CD14-positive monocyte (primary cell): ENCODE data around the gene PTPRN2. TPM values are rescaled to one million over a fixed set of nuclear protein-coding genes. Genes with fewer than 3 reads are reported as not detected.

ENCODE experiments used
- DNase-seq, 3 donors: peaks; one replicate each; pipeline ENCODE4 v3.0.0-alpha.2; 2011 to 2022
- H2AFZ ChIP-seq: 2 replicates; pipeline ENCODE4 v1.6.0; 2012; ENCODE audit warnings: mild to moderate bottlenecking, low read depth, low read length, inconsistent platforms; ENCODE audit not compliant: insufficient read depth, poor library complexity, severe bottlenecking
- H3K27ac ChIP-seq, 2 donors: 1 replicate in 1 of 2; 2 replicates in 1 of 2; pipeline ENCODE4 v1.5.1; 2012 to 2013; ENCODE audit warnings: low read length in 2 of 2, control low read depth in 1 of 2, inconsistent platforms in 1 of 2, low read depth in 1 of 2, mild to moderate bottlenecking in 1 of 2
- H3K27me3 ChIP-seq, 2 donors: one replicate each; pipeline versions ENCODE4 v1.6.0 to v1.6.1; 2011 to 2013; ENCODE audit warnings: low read length in 2 of 2; ENCODE audit not compliant: control insufficient read depth in 2 of 2, insufficient read depth in 2 of 2
- H3K36me3 ChIP-seq, 2 donors: replicated peaks in 1 of 2; 1 replicate in 1 of 2; 2 replicates in 1 of 2; pipeline versions ENCODE4 v1.5.1 to v1.6.1; 2012 to 2013; ENCODE audit warnings: low read length in 2 of 2, control low read depth in 1 of 2, inconsistent platforms in 1 of 2, mild to moderate bottlenecking in 1 of 2; ENCODE audit not compliant: insufficient read depth in 2 of 2, control insufficient read depth in 1 of 2
- H3K4me1 ChIP-seq, 2 donors: 1 replicate in 1 of 2; 2 replicates in 1 of 2; pipeline versions ENCODE4 v1.5.1 to v1.6.1; 2012 to 2013; ENCODE audit warnings: low read length in 2 of 2, control low read depth in 1 of 2, inconsistent platforms in 1 of 2, mild to moderate bottlenecking in 1 of 2, moderate library complexity in 1 of 2; ENCODE audit not compliant: insufficient read depth in 2 of 2, control insufficient read depth in 1 of 2
- H3K4me2 ChIP-seq: replicated peaks from 2 replicates; pipeline ENCODE3; 2012; ENCODE audit warnings: low read length, moderate library complexity, mild to moderate bottlenecking; ENCODE audit not compliant: poor library complexity, severe bottlenecking; ENCODE audit errors: extremely low read depth
- H3K4me3 ChIP-seq, 3 experiments: fragments of 200-600 bp in 1 of 3; sonication (generic) in 1 of 3; replicated peaks in 1 of 3; 1 replicate in 2 of 3; 2 replicates in 1 of 3; pipeline ENCODE4 v1.5.1; 2011 to 2013; ENCODE audit warnings: low read length in 3 of 3, mild to moderate bottlenecking in 3 of 3, control low read depth in 2 of 3, low read depth in 2 of 3, inconsistent platforms in 1 of 3, moderate library complexity in 1 of 3
- H3K79me2 ChIP-seq: 2 replicates; pipeline ENCODE4 v1.6.0; 2012; ENCODE audit warnings: mild to moderate bottlenecking, control low read depth, inconsistent platforms, low read length, moderate library complexity; ENCODE audit not compliant: insufficient read depth
- H3K9ac ChIP-seq: 2 replicates; pipeline ENCODE4 v1.6.0; 2017; ENCODE audit warnings: low read length, mild to moderate bottlenecking; ENCODE audit not compliant: insufficient read depth, poor library complexity, severe bottlenecking
- H3K9me3 ChIP-seq, 2 donors: replicated peaks in 1 of 2; 1 replicate in 1 of 2; 2 replicates in 1 of 2; pipeline versions ENCODE4 v1.5.1 to v1.6.1; 2012 to 2013; ENCODE audit warnings: low read length in 2 of 2, control low read depth in 1 of 2; ENCODE audit not compliant: control insufficient read depth in 1 of 2, insufficient read depth in 1 of 2
- H4K20me1 ChIP-seq: 2 replicates; pipeline ENCODE4 v1.6.0; 2012; ENCODE audit warnings: mild to moderate bottlenecking, low read length, control low read depth, moderate library complexity; ENCODE audit not compliant: insufficient read depth
- H3K27ac Mint-ChIP-seq, 7 donors: one replicate each; pipeline ENCODE4 v1.8.0; 2020; ENCODE audit warnings: mild to moderate bottlenecking in 7 of 7, mixed read lengths in 7 of 7, moderate library complexity in 6 of 7, inconsistent platforms in 2 of 7
- H3K27me3 Mint-ChIP-seq, 3 donors: one replicate each; pipeline ENCODE4 v1.8.0; 2021 to 2022; ENCODE audit warnings: low read depth in 3 of 3, mild to moderate bottlenecking in 3 of 3, mixed read lengths in 3 of 3, moderate library complexity in 3 of 3, inconsistent platforms in 1 of 3
- H3K36me3 Mint-ChIP-seq, 2 donors: one replicate each; pipeline ENCODE4 v1.8.0; 2020; ENCODE audit warnings: mixed read lengths in 2 of 2, inconsistent platforms in 1 of 2, mild to moderate bottlenecking in 1 of 2
- H3K4me1 Mint-ChIP-seq: one replicate; pipeline ENCODE4 v1.8.0; 2020; ENCODE audit warnings: mild to moderate bottlenecking, mixed read lengths
- H3K4me3 Mint-ChIP-seq, 2 donors: one replicate each; pipeline ENCODE4 v1.8.0; 2020; ENCODE audit warnings: mild to moderate bottlenecking in 2 of 2, mixed read lengths in 2 of 2, moderate library complexity in 1 of 2
- H3K9me3 Mint-ChIP-seq, 7 donors: one replicate each; pipeline ENCODE4 v1.8.0; 2020 to 2022; ENCODE audit warnings: mixed read lengths in 7 of 7, mild to moderate bottlenecking in 6 of 7, moderate library complexity in 6 of 7, inconsistent platforms in 2 of 7
- WGBS: methylation state at CpG from one replicate; pipeline ENCODE4 v1.1.5; 2013; ENCODE audit warnings: missing lambda C conversion rate; ENCODE audit not compliant: insufficient coverage; 5-methylcytosine and 5-hydroxymethylcytosine counted together
- intact Hi-C, 2 donors: fragments of 100-400 bp; cut with micrococcal nuclease; formaldehyde crosslinking; loops; one replicate each; pipeline versions ENCODE4 v1.15.0 to v1.15.1; 2023
- polyA plus RNA-seq, 3 donors: library from polyadenylated mRNA; depleted of rRNA in 1 of 3; unstranded in 2 of 3; stranded (reverse) in 1 of 3; fragments of 300-500 nt in 2 of 3; fragments of >200 nt in 1 of 3; fragmentation: Illumina TruSeq in 2 of 3; gene quantifications; 1 replicate in 2 of 3; 2 replicates in 1 of 3; pipeline ENCODE4 v1.2.3, GENCODE V29; 2012 to 2021
- TF ChIP-seq, protein P1 (sequence below): fragments of 200-600 bp; IDR thresholded peaks from one replicate; pipeline ENCODE4 v1.8.0; 2022; ENCODE audit warnings: antibody characterized with exemption, mild to moderate bottlenecking

The PTPRN2 gene
- polyA plus RNA-seq, 3 donors: 0.25 to 1.4 (median 0.97) TPM

GRCh38 chr7:157857578-157858075 is 730.0 kb downstream of the PTPRN2 start:
- no peak for DNase-seq
- Mint-ChIP-seq H3K9me3 (peaks cover 0 to 2% (median 0%) of the 10 kb centered on the region in 7 donors), H3K27ac (no peak overlapping the region), H3K27me3 (peaks cover 0 to 3% (median under 1%) of the 10 kb centered on the region in 3 donors), H3K4me3 (peak overlapping the region in 1 of 2 donors; percentile 26), H3K4me1 (peaks cover 50% of the 10 kb centered on the region), H3K36me3 (peaks cover 36 to 52% of the 10 kb centered on the region in 2 donors)
- H3K79me2 ChIP-seq: peaks cover 21% of the 10 kb centered on the region
- H3K9me3 ChIP-seq: no peaks in the 10 kb centered on the region
- no peak overlapping the region for H3K9ac ChIP-seq
- H3K4me2 ChIP-seq: no peak overlapping the region
- TF ChIP-seq, protein P1, sequence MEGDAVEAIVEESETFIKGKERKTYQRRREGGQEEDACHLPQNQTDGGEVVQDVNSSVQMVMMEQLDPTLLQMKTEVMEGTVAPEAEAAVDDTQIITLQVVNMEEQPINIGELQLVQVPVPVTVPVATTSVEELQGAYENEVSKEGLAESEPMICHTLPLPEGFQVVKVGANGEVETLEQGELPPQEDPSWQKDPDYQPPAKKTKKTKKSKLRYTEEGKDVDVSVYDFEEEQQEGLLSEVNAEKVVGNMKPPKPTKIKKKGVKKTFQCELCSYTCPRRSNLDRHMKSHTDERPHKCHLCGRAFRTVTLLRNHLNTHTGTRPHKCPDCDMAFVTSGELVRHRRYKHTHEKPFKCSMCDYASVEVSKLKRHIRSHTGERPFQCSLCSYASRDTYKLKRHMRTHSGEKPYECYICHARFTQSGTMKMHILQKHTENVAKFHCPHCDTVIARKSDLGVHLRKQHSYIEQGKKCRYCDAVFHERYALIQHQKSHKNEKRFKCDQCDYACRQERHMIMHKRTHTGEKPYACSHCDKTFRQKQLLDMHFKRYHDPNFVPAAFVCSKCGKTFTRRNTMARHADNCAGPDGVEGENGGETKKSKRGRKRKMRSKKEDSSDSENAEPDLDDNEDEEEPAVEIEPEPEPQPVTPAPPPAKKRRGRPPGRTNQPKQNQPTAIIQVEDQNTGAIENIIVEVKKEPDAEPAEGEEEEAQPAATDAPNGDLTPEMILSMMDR: no peak
- H2AFZ ChIP-seq: no peak overlapping the region
- H3K27me3 ChIP-seq: no peaks in the 10 kb centered on the region
- H3K36me3 ChIP-seq: peaks cover 28 to 36% of the 10 kb centered on the region in 2 donors
- H3K27ac ChIP-seq: no peak overlapping the region
- H3K4me3 ChIP-seq: no peak overlapping the region
- WGBS: 96% methylated on average over 16 of the region's 21 CpGs
- no peaks in the 10 kb centered on the region for H4K20me1 ChIP-seq
- intact Hi-C loops: loop anchor here in 1 of 2 donors (10.0 kb wide), 2 partner anchors 363 to 723 kb away; partner anchors contain the start of gene UBE3C
- H3K4me1 ChIP-seq: peaks cover 42 to 47% of the 10 kb centered on the region in 2 donors

GRCh38 chr7:157856873-157857577 is 730.6 kb downstream of the PTPRN2 start:
- Mint-ChIP-seq H3K4me3 (peak overlapping the region in 1 of 2 donors; percentile 95), H3K36me3 (peaks cover 30 to 46% of the 10 kb centered on the region in 2 donors), H3K27ac (no peak overlapping the region), H3K4me1 (peaks cover 56% of the 10 kb centered on the region), H3K27me3 (peaks cover 0 to 3% (median 0%) of the 10 kb centered on the region in 3 donors), H3K9me3 (peaks cover 0 to 2% (median 0%) of the 10 kb centered on the region in 7 donors)
- no peak overlapping the region for H3K27ac ChIP-seq
- 100% methylated on average over 3 of the region's 22 CpGs for WGBS
- H3K79me2 ChIP-seq: peaks cover 21% of the 10 kb centered on the region
- H3K4me2 ChIP-seq: no peak overlapping the region
- no peak overlapping the region for H3K9ac ChIP-seq
- TF ChIP-seq, protein P1: no peak
- peak overlapping the region in 1 of 3 experiments; percentile 89 for H3K4me3 ChIP-seq
- H3K27me3 ChIP-seq: no peaks in the 10 kb centered on the region
- intact Hi-C loops: loop anchor here in 1 of 2 donors (10.0 kb wide), 2 partner anchors 362 to 722 kb away; partner anchors contain the start of gene UBE3C
- DNase-seq: no peak
- H3K9me3 ChIP-seq: no peaks in the 10 kb centered on the region
- peaks cover 22 to 30% of the 10 kb centered on the region in 2 donors for H3K36me3 ChIP-seq
- no peaks in the 10 kb centered on the region for H4K20me1 ChIP-seq
- peaks cover 48 to 53% of the 10 kb centered on the region in 2 donors for H3K4me1 ChIP-seq
- H2AFZ ChIP-seq: no peak overlapping the region
